Pons (tissue), 1 donor: ENCODE measurements around the gene CACNA1D.

ENCODE experiments used
- DNase-seq: peaks from one replicate; pipeline ENCODE4 v3.0.0-alpha.2; 2016; ENCODE audit warnings: low spot score

CACNA1D gene

DNA sequence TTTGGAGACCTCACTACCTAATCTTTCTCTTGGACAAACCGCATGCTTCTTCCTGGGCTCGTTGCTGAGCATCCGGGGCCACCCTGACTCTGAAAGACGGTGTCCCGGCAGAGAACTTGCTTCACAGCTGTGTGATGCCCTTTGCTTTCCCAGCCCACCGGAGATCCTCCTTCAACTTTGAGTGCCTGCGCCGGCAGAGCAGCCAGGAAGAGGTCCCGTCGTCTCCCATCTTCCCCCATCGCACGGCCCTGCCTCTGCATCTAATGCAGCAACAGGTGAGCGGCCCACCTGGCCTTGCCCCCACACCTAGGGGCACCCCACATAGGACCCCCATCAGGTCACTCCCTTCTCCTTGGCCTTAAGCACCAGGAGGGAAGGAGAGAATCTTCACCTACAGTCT is 314.1 kb downstream of the CACNA1D start:
- no peak for DNase-seq

GRCh38 chr3:53809267-53809666 is 314.9 kb downstream of the CACNA1D start:
- DNase-seq = no peak

GRCh38 chr3:53809764-53810400 is 315.5 kb downstream of the CACNA1D start:
- DNase-seq = no peak

- no peak for DNase-seq
Measured at GRCh38 chr3:53811143-53811927, 316.9 kb downstream of the CACNA1D start.

DNA sequence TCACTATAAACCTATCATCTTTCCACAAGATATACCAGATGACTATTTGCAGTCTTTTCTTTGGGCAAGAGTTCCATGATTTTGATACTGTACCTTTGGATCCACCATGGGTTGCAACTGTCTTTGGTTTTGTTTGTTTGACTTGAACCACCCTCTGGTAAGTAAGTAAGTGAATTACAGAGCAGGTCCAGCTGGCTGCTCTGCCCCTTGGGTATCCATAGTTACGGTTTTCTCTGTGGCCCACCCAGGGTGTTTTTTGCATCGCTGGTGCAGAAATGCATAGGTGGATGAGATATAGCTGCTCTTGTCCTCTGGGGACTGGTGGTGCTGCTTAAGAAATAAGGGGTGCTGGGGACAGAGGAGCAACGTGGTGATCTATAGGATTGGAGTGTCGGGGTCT is 318.0 kb downstream of the CACNA1D start:
- no peak for DNase-seq

DNA sequence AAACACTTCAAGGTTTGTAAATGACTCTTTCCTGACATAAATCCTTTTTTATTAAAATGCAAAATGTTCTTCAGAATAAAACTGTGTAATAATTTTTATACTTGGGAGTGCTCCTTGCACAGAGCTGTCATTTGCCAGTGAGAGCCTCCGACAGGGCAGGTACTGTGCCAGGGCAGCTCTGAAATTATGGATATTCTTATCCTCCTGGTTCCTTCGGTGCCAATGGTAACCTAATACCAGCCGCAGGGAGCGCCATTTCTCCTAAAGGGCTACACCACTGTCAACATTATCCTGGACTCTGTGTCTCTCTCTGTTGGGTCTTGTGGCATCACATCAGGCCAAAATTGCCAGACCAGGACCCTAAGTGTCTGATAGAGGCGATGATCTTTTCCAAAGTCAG is 318.8 kb downstream of the CACNA1D start:
- no peak for DNase-seq

DNA sequence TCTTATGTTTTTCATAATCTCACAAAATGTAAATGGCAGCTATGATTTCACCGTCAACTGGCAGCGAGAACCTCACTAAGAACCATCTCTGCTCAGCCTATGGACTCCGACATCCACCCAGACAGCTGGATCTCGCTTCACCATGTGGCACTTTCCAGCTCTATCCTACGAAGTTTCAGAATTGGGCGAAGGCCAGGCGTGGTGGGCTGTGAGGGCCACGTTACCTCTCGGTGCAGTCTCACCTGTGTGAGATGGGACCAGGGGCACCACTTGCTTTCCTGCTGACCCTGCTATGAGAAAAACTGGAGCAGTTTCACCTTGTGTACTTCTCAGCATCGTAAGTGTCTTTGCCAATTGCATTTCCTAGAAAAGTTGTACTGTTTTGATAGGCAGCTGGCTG is 319.5 kb downstream of the CACNA1D start:
- DNase-seq = no peak

DNA sequence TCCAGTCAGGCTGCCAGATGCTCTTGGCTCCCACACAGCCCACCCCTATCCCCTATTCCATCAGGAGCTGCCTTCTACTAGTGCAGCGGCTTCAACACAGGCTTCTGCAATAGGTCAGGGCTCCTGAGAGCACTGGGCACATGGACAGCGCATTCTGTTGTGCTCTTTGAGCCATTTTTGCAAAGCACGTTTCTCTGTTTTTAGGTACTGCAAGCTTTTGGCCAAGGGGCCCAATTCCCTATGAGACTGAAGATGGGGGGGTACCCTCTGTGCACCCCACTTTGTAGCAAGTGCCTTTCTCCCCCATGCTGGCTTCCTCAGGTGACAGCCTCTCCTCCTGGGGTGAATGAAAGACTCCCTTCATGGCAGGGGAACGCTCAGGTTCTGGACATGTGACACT is 320.7 kb downstream of the CACNA1D start:
- DNase-seq = no peak

- no peak for DNase-seq
Measured at GRCh38 chr3:53815651-53816050, 321.2 kb downstream of the CACNA1D start.

DNA sequence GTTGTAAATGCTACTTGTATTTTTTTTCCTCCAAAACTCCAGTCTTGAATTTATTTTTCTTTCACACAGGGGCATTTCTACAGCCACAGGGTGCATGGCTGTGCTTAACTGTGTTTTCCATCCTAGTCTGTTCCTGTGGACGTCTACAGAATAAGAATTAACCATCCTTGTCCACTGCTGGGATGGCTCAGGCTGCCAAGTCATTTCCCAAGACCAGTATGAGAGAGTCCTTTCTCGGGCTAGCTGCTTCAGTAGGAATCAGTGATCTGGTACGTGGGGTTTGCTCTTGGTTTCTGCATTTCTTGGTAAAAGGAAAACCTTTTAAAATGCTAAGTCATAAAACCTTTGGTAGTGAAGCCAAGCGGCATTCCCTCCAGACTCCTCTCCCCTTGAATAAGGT is 322.0 kb downstream of the CACNA1D start:
- DNase-seq = peak; percentile 70

DNA sequence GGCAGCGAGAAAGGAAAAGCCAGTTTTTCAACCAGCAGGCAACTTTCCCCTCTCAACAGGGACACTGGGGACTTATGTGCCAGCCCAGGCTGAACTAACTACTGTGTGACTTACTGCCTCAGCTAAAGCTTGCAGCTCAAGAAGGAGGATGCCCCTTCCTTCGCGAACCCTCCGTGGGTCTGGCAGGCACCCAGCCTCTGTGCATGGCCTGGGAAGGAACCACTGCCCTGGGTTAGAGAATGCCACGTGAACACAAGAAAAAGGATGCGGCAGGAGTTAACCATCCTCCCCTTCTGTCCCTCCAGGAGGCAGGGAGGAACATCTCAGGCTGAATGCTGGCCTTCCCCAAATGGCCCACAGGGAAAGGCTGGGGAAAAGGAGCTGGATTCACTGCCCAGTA is 322.8 kb downstream of the CACNA1D start:
- no peak for DNase-seq

DNA sequence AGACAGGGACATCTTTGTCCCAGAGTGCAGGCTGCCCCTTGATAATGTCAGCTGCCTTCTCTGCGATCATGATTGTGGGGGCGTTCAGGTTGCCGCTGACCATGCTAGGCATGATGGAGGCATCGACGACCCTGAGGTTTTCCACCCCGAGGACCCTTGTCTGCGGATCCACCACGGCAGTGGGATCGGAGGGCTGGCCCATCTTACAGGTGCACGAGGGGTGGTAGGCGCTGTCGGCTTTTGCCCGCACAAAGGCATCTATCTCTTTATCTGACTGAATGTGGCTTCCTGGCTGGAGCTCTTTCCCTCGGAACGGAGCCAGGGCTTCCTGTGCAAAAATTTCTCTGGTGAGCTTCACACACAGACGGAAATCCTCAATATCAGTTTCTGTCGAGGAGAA is 323.4 kb downstream of the CACNA1D start:
- DNase-seq = no peak

DNA sequence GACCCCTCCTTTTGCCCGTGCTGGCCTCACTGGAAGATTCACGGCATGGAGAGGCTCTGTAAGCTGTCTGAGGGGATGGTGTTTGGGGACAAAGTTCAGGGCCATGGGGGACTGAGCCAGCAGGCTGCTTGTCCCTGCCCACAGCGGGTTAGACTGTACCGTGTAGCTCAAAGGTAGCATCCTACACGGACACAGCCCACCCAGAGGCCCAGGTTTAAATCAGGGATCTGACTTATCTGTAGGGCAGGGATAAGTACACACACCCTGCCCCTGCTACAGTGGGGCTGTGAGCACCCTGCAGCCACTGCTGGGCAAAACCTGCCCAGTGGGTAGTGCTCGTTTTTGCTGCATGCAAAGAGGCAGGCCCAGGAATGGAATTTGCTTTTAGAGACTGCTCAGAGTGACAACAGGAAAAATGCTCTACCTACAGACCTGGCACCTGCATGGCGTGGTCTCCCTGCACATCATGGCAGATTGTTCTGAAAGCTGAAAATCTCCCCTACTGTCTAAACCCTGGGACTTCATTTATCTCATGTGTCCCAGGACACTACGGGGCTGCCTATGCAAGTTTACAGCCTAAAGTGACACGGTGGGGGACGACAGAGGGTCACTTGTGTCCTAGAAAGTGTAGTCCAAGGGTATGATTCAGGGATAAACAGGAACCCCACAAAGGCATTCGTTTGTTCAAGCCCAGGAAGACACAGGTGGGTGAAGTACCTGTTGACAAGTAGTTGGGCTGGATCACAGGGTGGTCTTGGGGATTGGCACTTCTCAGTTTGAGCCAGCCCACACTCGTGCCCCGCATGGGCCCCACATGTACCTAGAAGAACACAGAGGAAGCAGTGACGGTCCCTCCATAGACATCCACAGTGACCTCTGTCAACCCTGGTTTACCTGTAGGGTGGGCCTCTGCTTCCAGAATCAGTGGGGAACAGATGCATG is 324.1 kb downstream of the CACNA1D start:
- DNase-seq = no peak

DNA sequence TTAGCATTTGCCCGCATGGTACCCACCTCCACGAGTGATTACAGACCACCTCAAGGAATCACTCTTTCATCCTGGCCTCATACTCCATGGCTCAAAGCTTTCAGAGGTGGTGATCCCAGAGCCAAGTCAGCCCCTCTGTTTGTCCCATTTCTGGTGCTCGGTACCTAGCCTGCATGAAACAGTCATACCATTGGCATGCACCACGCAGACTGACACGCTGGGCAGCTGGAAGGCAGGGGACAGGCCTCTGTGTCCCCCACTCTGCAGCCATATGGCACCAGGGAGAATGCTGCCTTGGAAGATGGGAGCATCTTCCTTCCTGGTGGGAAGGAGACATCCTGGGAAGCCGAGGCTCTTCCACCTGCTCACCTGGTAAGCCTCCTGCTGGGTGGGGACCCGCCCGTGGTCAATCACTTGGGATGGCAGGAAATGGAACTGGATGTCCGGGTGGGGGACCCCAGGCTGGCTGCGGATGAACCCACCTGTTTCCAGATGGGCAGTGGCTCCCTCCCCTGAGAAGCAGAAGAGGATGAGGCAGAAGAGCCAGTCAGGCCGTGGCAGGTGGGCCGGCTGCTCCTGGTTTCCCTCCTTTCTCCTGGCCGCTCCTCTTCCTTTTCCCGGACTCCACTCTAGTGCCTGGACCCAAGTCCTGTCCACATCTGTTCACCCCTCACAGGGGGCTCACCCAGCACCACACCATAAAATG is 324.9 kb downstream of the CACNA1D start:
- DNase-seq = no peak

- DNase-seq = no peak
Measured at GRCh38 chr3:53820084-53820483, 325.7 kb downstream of the CACNA1D start.

GRCh38 chr3:53820756-53821580 is 326.6 kb downstream of the CACNA1D start:
- no peak for DNase-seq

GRCh38 chr3:53821631-53822121 is 327.3 kb downstream of the CACNA1D start:
- no peak for DNase-seq

GRCh38 chr3:53822331-53822741 is 327.9 kb downstream of the CACNA1D start:
- no peak for DNase-seq

- DNase-seq = no peak
Measured at GRCh38 chr3:53823026-53823955, 328.9 kb downstream of the CACNA1D start.
